ENCODE measurements around the gene RARRES2.

RARRES2 gene

GRCh38 chr7:150338166-150338829, 3.1 kb downstream of the RARRES2 start:
- no peak for DNase-seq (ENCODE audit: low read depth)
- H3K4me3 ChIP-seq (ENCODE audit: low read length), result no peak overlapping the region
- TF ChIP-seq CTCF (IDR thresholded peaks at IDR 0.05; ENCODE audit: insufficient read depth, low read depth, low read length, missing control alignments), result no peak

GRCh38 chr7:150337659-150338081, 3.8 kb downstream of the RARRES2 start:
- TF ChIP-seq CTCF (IDR thresholded peaks at IDR 0.05; ENCODE audit: insufficient read depth, low read depth, low read length, missing control alignments), result no peak
- DNase-seq (ENCODE audit: low read depth), result no peak
- H3K4me3 ChIP-seq (ENCODE audit: low read length), result no peak overlapping the region

- DNase-seq (ENCODE audit: low read depth), result no peak
- no peak overlapping the region for H3K4me3 ChIP-seq (ENCODE audit: low read length)
- no peak for TF ChIP-seq CTCF (IDR thresholded peaks at IDR 0.05; ENCODE audit: insufficient read depth, low read depth, low read length, missing control alignments)
Observed at GRCh38 chr7:150337179-150337578, 4.2 kb downstream of the RARRES2 start.

GRCh38 chr7:150336746-150337145, 4.7 kb downstream of the RARRES2 start:
- no peak for DNase-seq (ENCODE audit: low read depth)
- no peak for TF ChIP-seq CTCF (IDR thresholded peaks at IDR 0.05; ENCODE audit: insufficient read depth, low read depth, low read length, missing control alignments)
- no peak overlapping the region for H3K4me3 ChIP-seq (ENCODE audit: low read length)

- no peak for DNase-seq (ENCODE audit: low read depth)
- no peak for TF ChIP-seq CTCF (IDR thresholded peaks at IDR 0.05; ENCODE audit: insufficient read depth, low read depth, low read length, missing control alignments)
- no peak overlapping the region for H3K4me3 ChIP-seq (ENCODE audit: low read length)
Observed at GRCh38 chr7:150335774-150336112, 5.7 kb downstream of the RARRES2 start.

- no peak for TF ChIP-seq CTCF (IDR thresholded peaks at IDR 0.05; ENCODE audit: insufficient read depth, low read depth, low read length, missing control alignments)
- no peak for DNase-seq (ENCODE audit: low read depth)
- H3K4me3 ChIP-seq (ENCODE audit: low read length), result no peak overlapping the region
Observed at GRCh38 chr7:150335108-150335773, 6.2 kb downstream of the RARRES2 start.

- TF ChIP-seq CTCF (IDR thresholded peaks at IDR 0.05; ENCODE audit: insufficient read depth, low read depth, low read length, missing control alignments), result no peak
- no peak overlapping the region for H3K4me3 ChIP-seq (ENCODE audit: low read length)
- no peak for DNase-seq (ENCODE audit: low read depth)
Observed at GRCh38 chr7:150334108-150334507, 7.3 kb downstream of the RARRES2 start.
